ENCODE results near the gene MRPS18A. TPM values are rescaled to one million over a fixed set of nuclear protein-coding genes. Genes with fewer than 3 reads are reported as not detected.

MRPS18A gene
- total and polyA plus RNA-seq, 2 donors (not counting 3 experiments of a cell fraction or from before 2014, with no cell fraction given): 39.8 to 83.8 TPM

GRCh38 chr6:43636308-43636659 is 51.3 kb downstream of the MRPS18A start:
- H2AFZ ChIP-seq (ENCODE audit: low read depth, low read length): peak overlapping the region; percentile 69
- POLR2A ChIA-PET: no interaction called here
- H3K9me3 ChIP-seq (replicated peaks; ENCODE audit: control insufficient read depth, insufficient read depth, low read length): no peaks in the 10 kb centered on the region
- peaks cover 41% of the 10 kb centered on the region for H3K79me2 ChIP-seq (ENCODE audit: control insufficient read depth, insufficient read depth, low read length)
- BruUV-seq (replicated peaks): no TSS peak
- H3K36me3 ChIP-seq (ENCODE audit: control insufficient read depth in 2 of 2, extremely low read depth in 1 of 2, insufficient read depth in 2 of 2, low read length in 2 of 2): peaks cover 10 to 12% of the 10 kb centered on the region in 2 experiments
- dilution Hi-C loops (cut with MboI; ENCODE audit: extremely low pct_ligation_motif_present, low sequenced_read_pairs): no loop called here
- H3K27ac ChIP-seq (ENCODE audit: insufficient read depth, low read depth, low read length): peak overlapping the region; percentile 57
- no peaks in the 10 kb centered on the region for H3K9me1 ChIP-seq (replicated peaks; ENCODE audit: control insufficient read depth, extremely low read depth, insufficient read depth, low read length)
- H4K20me1 ChIP-seq (replicated peaks; ENCODE audit: control insufficient read depth, extremely low read depth, insufficient read depth, low read length): no peaks in the 10 kb centered on the region
- H3K4me2 ChIP-seq (ENCODE audit: insufficient read depth, low read length): peak overlapping the region; percentile 86
- no peak for DNase-seq (ENCODE audit: low read depth, low spot score)
- TF ChIP-seq EZH2 (IDR thresholded peaks at IDR 0.05; ENCODE audit: borderline replicate concordance, low read depth, low read length, severe bottlenecking) (no peak), JUN (IDR thresholded peaks at IDR 0.05; ENCODE audit: borderline replicate concordance, insufficient read depth, insufficient read length, low read depth) (no peak), MYC (IDR thresholded peaks at IDR 0.05; ENCODE audit: low read depth, low read length) (no peak), FOS (IDR thresholded peaks at IDR 0.05; ENCODE audit: borderline replicate concordance, insufficient read depth, low read length) (no peak), POLR2AphosphoS5 (IDR thresholded peaks at IDR 0.05; ENCODE audit: insufficient read depth, low read depth, low read length) (no peak)
- TF ChIP-seq, protein P1, sequence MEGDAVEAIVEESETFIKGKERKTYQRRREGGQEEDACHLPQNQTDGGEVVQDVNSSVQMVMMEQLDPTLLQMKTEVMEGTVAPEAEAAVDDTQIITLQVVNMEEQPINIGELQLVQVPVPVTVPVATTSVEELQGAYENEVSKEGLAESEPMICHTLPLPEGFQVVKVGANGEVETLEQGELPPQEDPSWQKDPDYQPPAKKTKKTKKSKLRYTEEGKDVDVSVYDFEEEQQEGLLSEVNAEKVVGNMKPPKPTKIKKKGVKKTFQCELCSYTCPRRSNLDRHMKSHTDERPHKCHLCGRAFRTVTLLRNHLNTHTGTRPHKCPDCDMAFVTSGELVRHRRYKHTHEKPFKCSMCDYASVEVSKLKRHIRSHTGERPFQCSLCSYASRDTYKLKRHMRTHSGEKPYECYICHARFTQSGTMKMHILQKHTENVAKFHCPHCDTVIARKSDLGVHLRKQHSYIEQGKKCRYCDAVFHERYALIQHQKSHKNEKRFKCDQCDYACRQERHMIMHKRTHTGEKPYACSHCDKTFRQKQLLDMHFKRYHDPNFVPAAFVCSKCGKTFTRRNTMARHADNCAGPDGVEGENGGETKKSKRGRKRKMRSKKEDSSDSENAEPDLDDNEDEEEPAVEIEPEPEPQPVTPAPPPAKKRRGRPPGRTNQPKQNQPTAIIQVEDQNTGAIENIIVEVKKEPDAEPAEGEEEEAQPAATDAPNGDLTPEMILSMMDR (IDR thresholded peaks at IDR 0.05; ENCODE audit: extremely low read depth in 1 of 2, insufficient read depth in 1 of 2, low read depth in 1 of 2, low read length in 2 of 2): no peak
- TF ChIP-seq, protein P2, sequence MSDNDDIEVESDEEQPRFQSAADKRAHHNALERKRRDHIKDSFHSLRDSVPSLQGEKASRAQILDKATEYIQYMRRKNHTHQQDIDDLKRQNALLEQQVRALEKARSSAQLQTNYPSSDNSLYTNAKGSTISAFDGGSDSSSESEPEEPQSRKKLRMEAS (IDR thresholded peaks at IDR 0.05; ENCODE audit: insufficient read depth, insufficient read length): no peak
- peak overlapping the region; percentile 71 to 91 (median 81) for H3K4me3 ChIP-seq (replicated peaks in 1 of 3; ENCODE audit: insufficient read depth in 1 of 3, low read depth in 1 of 3, low read length in 3 of 3)
- CTCF ChIA-PET: interaction anchor here (0.8 to 1.5 kb wide), 7 partner anchors 9 to 442 kb away, joined by 3 to 5 read pairs (median 4); partner anchors contain the start of gene RSPH9
- no peaks in the 10 kb centered on the region for H3K27me3 ChIP-seq (ENCODE audit: control insufficient read depth in 2 of 2, insufficient read depth in 2 of 2, low read length in 2 of 2)
- intact Hi-C loops (cut with micrococcal nuclease): loop anchor here (1.0 kb wide), 1 partner anchor 9 kb away; the partner anchor contains the start of gene RSPH9
- FAIRE-seq: no peak
- peaks cover 10% of the 10 kb centered on the region for H3K4me1 ChIP-seq (ENCODE audit: control insufficient read depth, extremely low read depth, insufficient read depth, low read length)
- peak overlapping the region; percentile 79 for H3K9ac ChIP-seq (replicated peaks; ENCODE audit: extremely low read depth, insufficient read depth, low read length)
